ENCODE data around the gene CD2AP. TPM values are rescaled to one million over a fixed set of nuclear protein-coding genes. Genes with fewer than 3 reads are reported as not detected.
"Not testable (repeated sequence)": the region's sequence is repeated elsewhere in the genome, so short reads cannot be mapped to it uniquely, and the experiment has no call there.

CD2AP gene
- total RNA-seq, 1 donor from 2014 or later: 16.2 TPM

- H3K4me3 Mint-ChIP-seq (ENCODE audit: unreplicated experiment): no peak overlapping the region
- H3K27ac Mint-ChIP-seq (ENCODE audit: unreplicated experiment): no peak overlapping the region
- H3K4me1 Mint-ChIP-seq (ENCODE audit: low read depth): peaks cover 11% of the 10 kb centered on the region
- peaks cover 2% of the 10 kb centered on the region for H3K27me3 Mint-ChIP-seq (ENCODE audit: low read depth)
- no peak for DNase-seq (ENCODE audit: low spot score)
- TF ChIP-seq CTCF (IDR thresholded peaks at IDR 0.05): peak; percentile 26
- no peaks in the 10 kb centered on the region for H3K36me3 Mint-ChIP-seq (ENCODE audit: low read depth)
- peaks cover 2% of the 10 kb centered on the region for H3K9me3 Mint-ChIP-seq (ENCODE audit: low read depth)
These were observed 155.6 kb downstream of the CD2AP start for GRCh38 chr6:47633141-47633540.

GRCh38 chr6:47634210-47635047 is 156.8 kb downstream of the CD2AP start:
- no peak for TF ChIP-seq CTCF (IDR thresholded peaks at IDR 0.05)
- H3K9me3 Mint-ChIP-seq (ENCODE audit: low read depth): peaks cover 4% of the 10 kb centered on the region
- peaks cover 11% of the 10 kb centered on the region for H3K4me1 Mint-ChIP-seq (ENCODE audit: low read depth)
- DNase-seq (ENCODE audit: low spot score): no peak
- peaks cover 3% of the 10 kb centered on the region for H3K27me3 Mint-ChIP-seq (ENCODE audit: low read depth)
- H3K4me3 Mint-ChIP-seq (ENCODE audit: unreplicated experiment): no peak overlapping the region
- H3K27ac Mint-ChIP-seq (ENCODE audit: unreplicated experiment): no peak overlapping the region
- no peaks in the 10 kb centered on the region for H3K36me3 Mint-ChIP-seq (ENCODE audit: low read depth)

DNA sequence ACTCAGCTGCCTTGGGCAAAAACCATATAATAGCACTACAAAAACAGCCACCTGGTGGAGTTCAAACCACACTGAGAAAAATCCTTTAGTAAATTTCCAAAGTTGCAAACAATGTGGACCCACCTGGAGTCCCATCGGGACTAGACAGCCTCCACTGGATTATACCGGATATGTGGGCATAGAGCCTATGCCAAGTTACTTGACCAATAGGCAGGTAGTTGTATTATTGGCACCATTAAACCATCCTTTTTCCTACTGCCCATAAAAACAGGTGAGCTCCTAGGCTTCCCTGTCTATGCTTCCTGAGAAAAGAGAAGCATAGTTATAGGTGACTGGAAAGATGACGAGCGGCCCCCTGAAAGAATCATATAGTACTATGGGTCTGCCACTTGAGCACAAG is 169.1 kb downstream of the CD2AP start:
- Mint-ChIP-seq H3K4me3 (ENCODE audit: unreplicated experiment) (no peak overlapping the region), H3K9me3 (ENCODE audit: low read depth) (no peaks in the 10 kb centered on the region), H3K27me3 (ENCODE audit: low read depth) (peaks cover 5% of the 10 kb centered on the region), H3K27ac (ENCODE audit: unreplicated experiment) (no peak overlapping the region), H3K4me1 (ENCODE audit: low read depth) (no peaks in the 10 kb centered on the region), H3K36me3 (ENCODE audit: low read depth) (no peaks in the 10 kb centered on the region)
- DNase-seq (ENCODE audit: low spot score): no peak
- TF ChIP-seq CTCF (IDR thresholded peaks at IDR 0.05): no peak

- TF ChIP-seq CTCF (IDR thresholded peaks at IDR 0.05): no peak
- DNase-seq (ENCODE audit: low spot score): no peak
- Mint-ChIP-seq H3K27me3 (ENCODE audit: low read depth) (peaks cover 5% of the 10 kb centered on the region), H3K36me3 (ENCODE audit: low read depth) (no peaks in the 10 kb centered on the region), H3K4me1 (ENCODE audit: low read depth) (no peaks in the 10 kb centered on the region), H3K4me3 (ENCODE audit: unreplicated experiment) (no peak overlapping the region), H3K9me3 (ENCODE audit: low read depth) (no peaks in the 10 kb centered on the region), H3K27ac (ENCODE audit: unreplicated experiment) (no peak overlapping the region)
These were observed 169.6 kb downstream of the CD2AP start for GRCh38 chr6:47647188-47647587.

- H3K36me3 Mint-ChIP-seq (ENCODE audit: low read depth); H3K4me1 Mint-ChIP-seq (ENCODE audit: low read depth); DNase-seq (ENCODE audit: low spot score); H3K9me3 Mint-ChIP-seq (ENCODE audit: low read depth); H3K27me3 Mint-ChIP-seq (ENCODE audit: low read depth); H3K4me3 Mint-ChIP-seq (ENCODE audit: unreplicated experiment); H3K27ac Mint-ChIP-seq (ENCODE audit: unreplicated experiment): not testable (repeated sequence)
These were observed 170.0 kb downstream of the CD2AP start for GRCh38 chr6:47647626-47648025.

GRCh38 chr6:47648031-47648430 is 170.4 kb downstream of the CD2AP start:
- no peaks in the 10 kb centered on the region for H3K36me3 Mint-ChIP-seq (ENCODE audit: low read depth)
- no peak for TF ChIP-seq CTCF (IDR thresholded peaks at IDR 0.05)
- DNase-seq (ENCODE audit: low spot score): no peak
- no peak overlapping the region for H3K4me3 Mint-ChIP-seq (ENCODE audit: unreplicated experiment)
- H3K27me3 Mint-ChIP-seq (ENCODE audit: low read depth): peaks cover 2% of the 10 kb centered on the region
- H3K9me3 Mint-ChIP-seq (ENCODE audit: low read depth): no peaks in the 10 kb centered on the region
- no peak overlapping the region for H3K27ac Mint-ChIP-seq (ENCODE audit: unreplicated experiment)
- no peaks in the 10 kb centered on the region for H3K4me1 Mint-ChIP-seq (ENCODE audit: low read depth)

All from chondrocyte (in vitro differentiated cells).